Trophoblast cell (in vitro differentiated cells and primary cell): ENCODE data around the gene EXOC3L1.

Experiments
- DNase-seq, 2 donors: peaks; one replicate each; pipeline ENCODE4 v3.0.0-alpha.2; 2016
- H2AFZ ChIP-seq: 2 replicates; pipeline ENCODE4 v1.6.1; 2013; ENCODE audit warnings: low read length, moderate library complexity, mild to moderate bottlenecking; ENCODE audit not compliant: insufficient read depth, poor library complexity
- H2AK5ac ChIP-seq: 2 replicates; pipeline ENCODE4 v1.6.1; 2013; ENCODE audit warnings: mild to moderate bottlenecking, low read length
- H2BK120ac ChIP-seq: 2 replicates; pipeline ENCODE4 v1.6.1; 2013; ENCODE audit warnings: low read length, mild to moderate bottlenecking, moderate library complexity; ENCODE audit not compliant: insufficient read depth, poor library complexity
- H2BK12ac ChIP-seq: 2 replicates; pipeline ENCODE4 v1.6.1; 2013; ENCODE audit warnings: mild to moderate bottlenecking, low read length, moderate library complexity
- H2BK5ac ChIP-seq: 2 replicates; pipeline ENCODE4 v1.6.1; 2013; ENCODE audit warnings: low read length, low read depth, moderate library complexity, mild to moderate bottlenecking; ENCODE audit not compliant: poor library complexity
- H3K14ac ChIP-seq: 2 replicates; pipeline ENCODE4 v1.6.1; 2013; ENCODE audit warnings: mild to moderate bottlenecking, low read length
- H3K18ac ChIP-seq: 2 replicates; pipeline ENCODE4 v1.6.1; 2013; ENCODE audit warnings: mild to moderate bottlenecking, low read length
- H3K23ac ChIP-seq: 2 replicates; pipeline ENCODE4 v1.6.1; 2013; ENCODE audit warnings: low read length
- H3K27ac ChIP-seq: 2 replicates; pipeline ENCODE4 v1.5.1; 2013; ENCODE audit warnings: low read depth, mild to moderate bottlenecking, inconsistent platforms, low read length, moderate library complexity
- H3K27me3 ChIP-seq: 2 replicates; pipeline ENCODE4 v1.6.1; 2013; ENCODE audit warnings: inconsistent platforms, mild to moderate bottlenecking, low read length, moderate library complexity; ENCODE audit not compliant: insufficient read depth
- H3K36me3 ChIP-seq, 2 experiments: 1 replicate in 1 of 2; 2 replicates in 1 of 2; pipeline ENCODE4 v1.6.1; 2013; ENCODE audit warnings: low read length in 2 of 2, mild to moderate bottlenecking in 2 of 2, moderate library complexity in 1 of 2; ENCODE audit not compliant: insufficient read depth in 2 of 2, control insufficient read depth in 1 of 2
- H3K4ac ChIP-seq: 2 replicates; pipeline ENCODE4 v1.6.1; 2013; ENCODE audit warnings: low read depth, mild to moderate bottlenecking, low read length, moderate library complexity
- H3K4me1 ChIP-seq, 2 experiments: 1 replicate in 1 of 2; 2 replicates in 1 of 2; pipeline ENCODE4 v1.6.1; 2013; ENCODE audit warnings: low read length in 2 of 2, mild to moderate bottlenecking in 2 of 2, moderate library complexity in 1 of 2; ENCODE audit not compliant: insufficient read depth in 2 of 2, control insufficient read depth in 1 of 2
- H3K4me2 ChIP-seq: 2 replicates; pipeline ENCODE4 v1.6.1; 2013; ENCODE audit warnings: inconsistent platforms, mild to moderate bottlenecking, low read length, moderate library complexity
- H3K4me3 ChIP-seq: 2 replicates; pipeline ENCODE4 v1.5.1; 2013; ENCODE audit warnings: mild to moderate bottlenecking, low read depth, low read length, inconsistent platforms
- H3K79me1 ChIP-seq: one replicate; pipeline ENCODE4 v1.6.1; 2013; ENCODE audit warnings: low read length
- H3K79me2 ChIP-seq: 2 replicates; pipeline ENCODE4 v1.6.1; 2013; ENCODE audit warnings: low read length, mild to moderate bottlenecking; ENCODE audit not compliant: control insufficient read depth, insufficient read depth, poor library complexity
- H3K9ac ChIP-seq: 2 replicates; pipeline ENCODE4 v1.6.1; 2013; ENCODE audit warnings: mild to moderate bottlenecking, low read length
- H3K9me3 ChIP-seq: 2 replicates; pipeline ENCODE4 v1.6.1; 2013; ENCODE audit warnings: low read depth, mild to moderate bottlenecking, control low read depth, inconsistent platforms, low read length; ENCODE audit not compliant: insufficient read depth
- H4K12ac ChIP-seq: 2 replicates; pipeline ENCODE4 v1.6.1; 2013; ENCODE audit warnings: low read depth, mild to moderate bottlenecking, low read length, moderate library complexity
- H4K8ac ChIP-seq: 2 replicates; pipeline ENCODE4 v1.6.1; 2013; ENCODE audit warnings: low read depth, mild to moderate bottlenecking, low read length, moderate library complexity
- H4K91ac ChIP-seq: one replicate; pipeline ENCODE4 v1.6.1; 2013; ENCODE audit warnings: low read depth, mild to moderate bottlenecking, low read length, moderate library complexity
- WGBS: extraction: QIAGEN DNeasy Blood & Tissue Kit; methylation state at CpG from one replicate; pipeline ENCODE4 v1.1.7; 2013; ENCODE audit warnings: missing lambda C conversion rate; ENCODE audit not compliant: insufficient read length, insufficient coverage; ENCODE audit errors: extremely low coverage; 5-methylcytosine and 5-hydroxymethylcytosine counted together

EXOC3L1 gene

GRCh38 chr16:67186550-67186950, 3.4 kb downstream of the EXOC3L1 start:
- Histone ChIP-seq H3K79me2 (peaks cover 4% of the 10 kb centered on the region), H3K4me1 (peaks cover 26 to 40% of the 10 kb centered on the region in 2 experiments), H3K18ac (no peak overlapping the region), H4K8ac (no peak overlapping the region), H4K12ac (no peak overlapping the region), H2AK5ac (no peak overlapping the region), H2BK12ac (no peak overlapping the region), H2AFZ (no peak overlapping the region), H2BK120ac (no peak overlapping the region), H4K91ac (no peak overlapping the region), H3K9me3 (peaks cover 6% of the 10 kb centered on the region), H2BK5ac (no peak overlapping the region), H3K23ac (no peak overlapping the region), H3K4me2 (peak overlapping the region; percentile 10), H3K4me3 (no peak overlapping the region), H3K36me3 (no peaks in the 10 kb centered on the region), H3K14ac (no peak overlapping the region), H3K27me3 (peaks cover 3% of the 10 kb centered on the region), H3K27ac (peak overlapping the region; percentile 41), H3K79me1 (peaks cover 10% of the 10 kb centered on the region), H3K9ac (no peak overlapping the region), H3K4ac (no peak overlapping the region)
- DNase-seq: peak; percentile 85 to 90
- WGBS: no CpG with 5 or more reads among the region's 5 CpGs

GRCh38 chr16:67185651-67186134, 4.2 kb downstream of the EXOC3L1 start:
- Histone ChIP-seq H2BK120ac (no peak overlapping the region), H3K18ac (no peak overlapping the region), H2AFZ (no peak overlapping the region), H3K4me2 (no peak overlapping the region), H3K4me3 (no peak overlapping the region), H3K27me3 (peaks cover 3% of the 10 kb centered on the region), H3K4ac (no peak overlapping the region), H3K4me1 (peaks cover 26 to 38% of the 10 kb centered on the region in 2 experiments), H2AK5ac (no peak overlapping the region), H4K12ac (no peak overlapping the region), H3K23ac (no peak overlapping the region), H3K9ac (no peak overlapping the region), H3K79me2 (peaks cover 4% of the 10 kb centered on the region), H4K91ac (no peak overlapping the region), H3K36me3 (no peaks in the 10 kb centered on the region), H3K79me1 (peaks cover 10% of the 10 kb centered on the region), H3K27ac (no peak overlapping the region), H3K9me3 (peaks cover 6% of the 10 kb centered on the region), H3K14ac (no peak overlapping the region), H2BK5ac (no peak overlapping the region), H4K8ac (no peak overlapping the region), H2BK12ac (no peak overlapping the region)
- DNase-seq: no peak
- WGBS: no CpG with 5 or more reads among the region's 12 CpGs

- Histone ChIP-seq H3K9ac (no peak overlapping the region), H3K4ac (no peak overlapping the region), H4K12ac (no peak overlapping the region), H3K4me2 (peak overlapping the region; percentile 85), H2BK120ac (no peak overlapping the region), H3K18ac (no peak overlapping the region), H3K4me3 (no peak overlapping the region), H3K79me1 (peaks cover 10% of the 10 kb centered on the region), H3K9me3 (peaks cover 6% of the 10 kb centered on the region), H2BK12ac (no peak overlapping the region), H3K79me2 (peaks cover 4% of the 10 kb centered on the region), H2AFZ (no peak overlapping the region), H4K8ac (no peak overlapping the region), H2AK5ac (no peak overlapping the region), H3K27ac (no peak overlapping the region), H4K91ac (no peak overlapping the region), H3K36me3 (no peaks in the 10 kb centered on the region), H3K23ac (no peak overlapping the region), H2BK5ac (no peak overlapping the region), H3K4me1 (peaks cover 26 to 38% of the 10 kb centered on the region in 2 experiments), H3K14ac (no peak overlapping the region), H3K27me3 (peaks cover 3% of the 10 kb centered on the region)
- peak; percentile 95 to 97 for DNase-seq
- WGBS: no CpG with 5 or more reads among the region's 43 CpGs
Measured at GRCh38 chr16:67184995-67185650, 4.8 kb downstream of the EXOC3L1 start.

GRCh38 chr16:67184453-67184994, 5.4 kb downstream of the EXOC3L1 start:
- H3K14ac ChIP-seq: no peak overlapping the region
- peaks cover 10% of the 10 kb centered on the region for H3K79me1 ChIP-seq
- peaks cover 4% of the 10 kb centered on the region for H3K79me2 ChIP-seq
- H2AFZ ChIP-seq: no peak overlapping the region
- H3K4me3 ChIP-seq: peak overlapping the region; percentile 95
- no peak overlapping the region for H2AK5ac ChIP-seq
- H4K91ac ChIP-seq: no peak overlapping the region
- H3K4me1 ChIP-seq: peaks cover 26 to 38% of the 10 kb centered on the region in 2 experiments
- DNase-seq: no peak
- H4K12ac ChIP-seq: no peak overlapping the region
- H2BK12ac ChIP-seq: no peak overlapping the region
- H3K27me3 ChIP-seq: peaks cover 3% of the 10 kb centered on the region
- H3K9me3 ChIP-seq: peaks cover 9% of the 10 kb centered on the region
- H3K27ac ChIP-seq: no peak overlapping the region
- H2BK5ac ChIP-seq: no peak overlapping the region
- no peak overlapping the region for H4K8ac ChIP-seq
- peak overlapping the region; percentile 13 for H3K18ac ChIP-seq
- H2BK120ac ChIP-seq: no peak overlapping the region
- no peaks in the 10 kb centered on the region for H3K36me3 ChIP-seq
- no peak overlapping the region for H3K9ac ChIP-seq
- WGBS: no CpG with 5 or more reads among the region's 59 CpGs
- H3K23ac ChIP-seq: no peak overlapping the region
- peak overlapping the region; percentile 85 for H3K4me2 ChIP-seq
- H3K4ac ChIP-seq: no peak overlapping the region
